Measurements from ENCODE around the gene TRIM46. TPM values are rescaled to one million over a fixed set of nuclear protein-coding genes. Genes with fewer than 3 reads are reported as not detected.

The TRIM46 gene
- total RNA-seq, 1 experiment from 2014 or later = 3.8 TPM

DNA sequence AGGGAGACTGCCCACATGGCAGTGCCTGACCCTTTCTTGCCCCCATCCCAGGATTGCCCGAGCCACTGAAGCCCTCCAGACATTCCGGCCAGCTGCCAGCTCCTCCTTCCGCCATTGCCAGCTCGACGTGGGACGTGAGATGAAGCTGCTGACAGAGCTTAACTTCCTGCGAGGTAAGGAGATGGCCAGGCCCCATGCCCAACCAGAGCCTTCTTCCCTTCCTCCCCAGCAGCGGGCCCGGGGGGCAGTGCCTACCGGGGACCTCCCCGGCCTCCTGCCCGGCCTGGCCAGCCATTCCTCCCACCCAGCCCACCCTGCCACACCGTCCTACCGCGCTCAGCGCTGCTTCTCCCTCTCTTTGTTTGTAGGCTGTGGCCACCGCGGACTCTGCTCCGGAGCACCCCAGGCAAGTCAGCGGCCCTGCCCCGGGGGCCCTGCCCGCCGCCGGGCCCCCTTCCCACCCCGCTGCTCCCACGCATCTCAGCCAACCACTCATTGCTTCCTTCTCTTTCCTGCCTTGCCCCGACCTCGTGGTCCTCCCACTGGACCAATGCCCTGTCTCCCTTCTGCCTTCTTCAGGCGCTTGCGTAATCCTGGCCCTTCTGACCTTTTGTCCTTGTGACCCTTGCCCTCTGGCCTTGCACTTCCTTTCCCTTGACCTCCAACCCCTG is 4.9 kb downstream of the TRIM46 start:
- Histone ChIP-seq H3K27me3 (ENCODE audit: control insufficient read depth, insufficient read depth, low read length) (no peaks in the 10 kb centered on the region), H3K4me1 (ENCODE audit: control insufficient read depth, insufficient read depth, low read length) (peaks cover 12% of the 10 kb centered on the region), H3K36me3 (ENCODE audit: control insufficient read depth, insufficient read depth, low read length) (no peaks in the 10 kb centered on the region), H3K27ac (ENCODE audit: low read length) (no peak overlapping the region), H3K9me3 (ENCODE audit: control insufficient read depth, insufficient read depth, low read depth, low read length) (no peaks in the 10 kb centered on the region), H3K4me3 (ENCODE audit: low read depth in 2 of 2, low read length in 2 of 2) (no peak overlapping the region)
- DNase-seq (ENCODE audit: low read depth, low spot score) (no peak), ATAC-seq (no peak)
- CTCF ChIA-PET = interaction anchor here (1.0 kb wide), 1 partner anchor 15 kb away, joined by 5 read pairs; no protein-coding TSS in a partner anchor
- POLR2A ChIA-PET = no interaction called here
- intact Hi-C loops (cut with micrococcal nuclease; ENCODE audit: unreplicated experiment) (no loop called here), in situ Hi-C loops (cut with HindIII; ENCODE audit: low pct_unique_long_range_greater_than_20kb, low sequenced_read_pairs) (no loop called here)
- BruUV-seq (replicated peaks) = no TSS peak
- TF ChIP-seq CTCF (IDR thresholded peaks at IDR 0.05) (no peak), SIN3A (IDR thresholded peaks at IDR 0.05; ENCODE audit: borderline replicate concordance, insufficient read depth, low read depth, low read length) (no peak), TCF7L2 (IDR thresholded peaks at IDR 0.05; ENCODE audit: low read depth, low read length) (no peak), REST (IDR thresholded peaks at IDR 0.05; ENCODE audit: insufficient read depth in 1 of 2, low read depth in 2 of 2, low read length in 1 of 2) (no peak), POLR2AphosphoS5 (IDR thresholded peaks at IDR 0.05; ENCODE audit: low read depth, low read length) (no peak)

DNA sequence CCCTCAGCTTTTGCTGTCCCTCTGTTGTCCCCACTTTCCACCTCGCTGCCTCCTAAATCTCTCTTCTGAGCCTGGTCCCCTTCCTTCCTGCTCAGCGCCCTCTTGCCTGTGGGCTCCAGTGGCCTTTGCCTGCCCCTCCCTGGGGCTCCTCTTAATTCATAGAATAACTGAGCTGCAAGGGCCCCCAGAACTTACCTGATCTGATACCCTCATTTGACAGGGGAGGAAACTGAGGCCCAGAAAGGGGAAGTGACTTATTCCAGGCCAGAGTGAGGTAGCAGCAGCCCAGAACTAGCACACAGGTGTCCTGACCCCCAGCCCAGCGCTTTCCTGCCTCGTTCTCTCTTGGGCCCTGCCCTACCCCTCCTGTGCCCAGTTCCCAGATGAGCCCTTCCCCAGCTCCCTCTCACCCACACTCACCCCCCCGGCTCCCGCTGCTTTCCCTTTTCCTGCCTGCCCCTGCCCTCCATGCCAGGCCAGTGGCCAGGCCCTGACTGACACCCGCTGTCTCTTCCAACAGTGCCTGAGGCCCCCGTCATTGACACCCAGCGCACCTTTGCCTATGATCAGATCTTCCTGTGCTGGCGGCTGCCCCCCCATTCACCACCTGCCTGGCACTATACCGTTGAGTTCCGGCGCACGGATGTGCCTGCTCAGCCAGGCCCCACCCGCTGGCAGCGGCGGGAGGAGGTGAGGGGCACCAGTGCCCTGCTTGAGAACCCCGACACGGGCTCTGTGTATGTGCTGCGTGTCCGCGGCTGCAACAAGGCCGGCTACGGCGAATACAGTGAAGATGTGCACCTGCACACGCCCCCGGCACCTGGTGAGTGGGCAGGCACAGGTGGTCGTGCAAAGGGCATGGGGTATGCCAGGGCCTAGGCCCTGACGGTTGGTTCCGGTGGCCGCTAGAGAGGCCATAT is 5.7 kb downstream of the TRIM46 start:
- no peak for ATAC-seq

More for the DNA sequence above, 5.7 kb downstream of the TRIM46 start:
- no peak for DNase-seq (ENCODE audit: low read depth, low spot score)
- peaks cover 6% of the 10 kb centered on the region for H3K4me1 ChIP-seq (ENCODE audit: control insufficient read depth, insufficient read depth, low read length)
- no peaks in the 10 kb centered on the region for H3K9me3 ChIP-seq (ENCODE audit: control insufficient read depth, insufficient read depth, low read depth, low read length)
- H3K36me3 ChIP-seq (ENCODE audit: control insufficient read depth, insufficient read depth, low read length) = no peaks in the 10 kb centered on the region
- POLR2A ChIA-PET = no interaction called here
- CTCF ChIA-PET = interaction anchor here (0.6 kb wide), 2 partner anchors 9 to 89 kb away, joined by 3 to 4 read pairs; no protein-coding TSS in a partner anchor
- in situ Hi-C loops (cut with HindIII; ENCODE audit: low pct_unique_long_range_greater_than_20kb, low sequenced_read_pairs) (no loop called here), intact Hi-C loops (cut with micrococcal nuclease; ENCODE audit: unreplicated experiment) (no loop called here)
- no peak overlapping the region for H3K27ac ChIP-seq (ENCODE audit: low read length)
- no TSS peak for BruUV-seq (replicated peaks)
- no peaks in the 10 kb centered on the region for H3K27me3 ChIP-seq (ENCODE audit: control insufficient read depth, insufficient read depth, low read length)
- no peak overlapping the region for H3K4me3 ChIP-seq (ENCODE audit: low read depth in 2 of 2, low read length in 2 of 2)
- TF ChIP-seq CTCF (IDR thresholded peaks at IDR 0.05) = no peak
- no peak for TF ChIP-seq POLR2AphosphoS5 (IDR thresholded peaks at IDR 0.05; ENCODE audit: low read depth, low read length)
- no peak for TF ChIP-seq SIN3A (IDR thresholded peaks at IDR 0.05; ENCODE audit: borderline replicate concordance, insufficient read depth, low read depth, low read length)
- no peak for TF ChIP-seq REST (IDR thresholded peaks at IDR 0.05; ENCODE audit: insufficient read depth in 1 of 2, low read depth in 2 of 2, low read length in 1 of 2)
- TF ChIP-seq TCF7L2 (IDR thresholded peaks at IDR 0.05; ENCODE audit: low read depth, low read length) = no peak

Data from Panc1 (cell line).